Osteocyte (in vitro differentiated cells): ENCODE results near the gene UPK1B. TPM values are rescaled to one million over a fixed set of nuclear protein-coding genes. Genes with fewer than 3 reads are reported as not detected.
A peak's percentile ranks its signal among the peaks of the same experiment; 100 is the strongest.

Experiments
- DNase-seq: peaks from one replicate; pipeline ENCODE4 v3.0.0; 2021; ENCODE audit warnings: mixed read lengths; ENCODE audit not compliant: unreplicated experiment; ENCODE audit errors: extremely low spot score
- H3K27ac Mint-ChIP-seq: one replicate; pipeline ENCODE4 v1.8.0; 2021; ENCODE audit warnings: mild to moderate bottlenecking, mixed read lengths; ENCODE audit not compliant: unreplicated experiment
- H3K27me3 Mint-ChIP-seq: one replicate; pipeline ENCODE4 v1.8.0; 2021; ENCODE audit warnings: mixed read lengths; ENCODE audit not compliant: unreplicated experiment
- H3K36me3 Mint-ChIP-seq: one replicate; pipeline ENCODE4 v1.8.0; 2021; ENCODE audit warnings: mixed read lengths; ENCODE audit not compliant: unreplicated experiment
- H3K4me1 Mint-ChIP-seq: one replicate; pipeline ENCODE4 v1.8.0; 2021; ENCODE audit warnings: mixed read lengths; ENCODE audit not compliant: unreplicated experiment
- H3K4me3 Mint-ChIP-seq: one replicate; pipeline ENCODE4 v1.8.0; 2021; ENCODE audit warnings: mild to moderate bottlenecking, moderate library complexity, mixed read lengths; ENCODE audit not compliant: unreplicated experiment
- H3K9me3 Mint-ChIP-seq: one replicate; pipeline ENCODE4 v1.8.0; 2021; ENCODE audit warnings: mixed read lengths; ENCODE audit not compliant: unreplicated experiment
- CTCF ChIP-seq: fragments of 200-600 bp; sonication (generic); IDR thresholded peaks from 2 replicates; pipeline ENCODE4 v1.5.0; 2021; ENCODE audit warnings: antibody characterized with exemption, mild to moderate bottlenecking, moderate library complexity
- total RNA-seq: library from RNA; stranded (reverse); gene quantifications from 2 replicates; pipeline ENCODE4 v1.2.1, GENCODE V29; 2021

Gene UPK1B
- total RNA-seq, 1 donor from 2014 or later: 0.24 TPM

DNA sequence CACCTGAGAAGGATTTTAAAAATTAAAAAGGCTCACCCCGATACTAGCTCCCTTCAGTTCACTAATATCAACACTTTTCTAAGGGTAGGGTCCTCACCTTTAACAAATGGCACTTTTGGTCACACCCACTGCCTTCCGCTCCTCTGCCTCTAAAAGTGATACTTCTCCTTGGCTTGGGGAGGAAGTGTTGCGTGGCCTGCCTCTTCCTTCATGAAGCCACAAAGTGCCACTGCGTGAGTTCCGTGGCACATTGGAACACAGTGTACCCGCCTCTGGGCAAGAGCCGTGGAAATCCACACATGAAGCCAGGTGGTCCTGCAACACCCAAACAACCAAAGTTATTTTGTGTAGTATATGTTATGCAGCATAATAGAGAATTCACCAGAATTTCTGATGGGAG lies 63.4 kb downstream of the UPK1B start:
- H3K9me3 Mint-ChIP-seq: no peaks in the 10 kb centered on the region
- H3K36me3 Mint-ChIP-seq: peaks cover 33% of the 10 kb centered on the region
- peaks cover 39% of the 10 kb centered on the region for H3K4me1 Mint-ChIP-seq
- no peaks in the 10 kb centered on the region for H3K27me3 Mint-ChIP-seq
- peak overlapping the region; percentile 38 for H3K27ac Mint-ChIP-seq
- DNase-seq: no peak
- TF ChIP-seq CTCF: no peak
- H3K4me3 Mint-ChIP-seq: no peak overlapping the region

DNA sequence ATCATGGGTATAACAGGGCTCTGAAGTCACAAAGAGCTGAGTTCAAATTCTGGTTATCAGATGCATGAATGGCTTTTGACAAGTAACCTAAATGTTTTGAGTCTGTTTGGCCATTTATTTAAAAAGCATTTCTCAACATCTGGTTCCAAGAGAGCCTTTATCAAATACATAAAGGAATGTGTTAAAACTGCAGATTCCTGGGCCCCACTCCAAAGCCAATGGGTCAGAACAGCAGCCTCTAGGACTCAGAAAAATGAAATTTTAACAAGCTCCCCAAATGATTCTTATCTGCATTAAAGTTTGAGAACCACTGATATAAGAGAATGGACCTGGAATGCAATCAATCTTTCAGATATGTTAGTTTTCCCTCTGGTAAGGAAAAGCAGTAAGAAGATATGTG lies 63.9 kb downstream of the UPK1B start:
- no peak overlapping the region for H3K4me3 Mint-ChIP-seq
- TF ChIP-seq CTCF: no peak
- H3K36me3 Mint-ChIP-seq: peaks cover 33% of the 10 kb centered on the region
- no peak for DNase-seq
- H3K9me3 Mint-ChIP-seq: no peaks in the 10 kb centered on the region
- peaks cover 39% of the 10 kb centered on the region for H3K4me1 Mint-ChIP-seq
- no peaks in the 10 kb centered on the region for H3K27me3 Mint-ChIP-seq
- H3K27ac Mint-ChIP-seq: peak overlapping the region; percentile 7

GRCh38 chr3:119238363-119238762 lies 65.0 kb downstream of the UPK1B start:
- Mint-ChIP-seq H3K27ac (peak overlapping the region; percentile 60), H3K4me3 (peak overlapping the region; percentile 57), H3K4me1 (peaks cover 39% of the 10 kb centered on the region), H3K9me3 (no peaks in the 10 kb centered on the region), H3K36me3 (peaks cover 30% of the 10 kb centered on the region), H3K27me3 (no peaks in the 10 kb centered on the region)
- no peak for TF ChIP-seq CTCF
- DNase-seq: no peak

DNA sequence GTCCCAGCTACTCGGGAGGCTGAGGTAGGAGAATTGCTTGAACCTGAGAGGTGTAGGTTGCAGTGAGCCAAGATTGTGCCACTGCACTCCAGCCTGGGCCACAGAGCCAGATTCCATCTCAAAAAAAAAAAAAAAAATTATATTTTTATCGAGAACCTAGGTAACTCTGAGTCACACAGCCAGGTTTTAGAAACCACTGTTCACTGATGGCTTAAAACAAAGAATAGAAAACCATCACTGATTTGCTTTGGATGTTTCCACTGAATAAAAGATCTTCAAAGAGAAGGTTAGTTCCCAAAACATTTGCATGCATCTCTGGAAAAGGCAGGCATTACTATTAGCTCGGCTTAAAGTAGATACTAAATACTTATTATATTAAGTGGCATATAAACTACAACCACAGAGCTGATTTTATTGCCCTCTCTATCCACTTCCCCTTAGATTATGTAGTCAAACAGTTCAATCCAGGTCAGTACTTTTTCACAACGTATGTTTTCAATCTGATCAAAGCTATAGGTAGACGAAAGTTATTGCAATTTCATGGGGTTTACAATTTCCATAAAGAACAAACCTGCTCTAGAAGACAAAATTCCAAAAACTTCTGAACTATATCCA lies 65.9 kb downstream of the UPK1B start:
- Mint-ChIP-seq H3K36me3 (peaks cover 25% of the 10 kb centered on the region), H3K4me1 (peaks cover 39% of the 10 kb centered on the region), H3K9me3 (no peaks in the 10 kb centered on the region), H3K4me3 (peak overlapping the region; percentile 85), H3K27me3 (no peaks in the 10 kb centered on the region), H3K27ac (peak overlapping the region; percentile 91)
- no peak for DNase-seq
- no peak for TF ChIP-seq CTCF

GRCh38 chr3:119240101-119240590 lies 66.7 kb downstream of the UPK1B start:
- no peak for TF ChIP-seq CTCF
- Mint-ChIP-seq H3K9me3 (no peaks in the 10 kb centered on the region), H3K27me3 (no peaks in the 10 kb centered on the region), H3K4me1 (peaks cover 32% of the 10 kb centered on the region), H3K36me3 (peaks cover 17% of the 10 kb centered on the region), H3K4me3 (peak overlapping the region; percentile 85), H3K27ac (peak overlapping the region; percentile 91)
- DNase-seq: no peak
